ENCODE measurements around the gene CRTAC1.

DNA sequence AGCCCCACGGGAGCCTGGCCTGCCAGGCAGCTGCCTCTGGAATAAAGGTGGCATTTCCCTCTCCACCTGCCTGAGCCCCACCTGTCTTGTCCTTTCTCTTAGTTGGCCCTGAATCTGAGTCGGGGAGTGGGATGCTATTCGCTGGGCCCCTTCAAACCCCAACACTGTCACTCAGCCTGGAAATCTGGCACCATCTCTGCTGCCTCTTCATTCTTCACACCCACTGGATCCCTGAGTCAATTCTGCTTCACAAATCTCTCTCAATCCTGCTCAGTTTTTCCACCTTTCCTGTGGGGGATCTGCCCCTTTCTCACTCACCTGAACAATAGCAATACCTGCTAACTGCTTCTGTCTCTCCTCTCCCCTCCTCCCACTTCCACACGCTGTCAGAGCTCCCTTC is 10.6 kb downstream of the CRTAC1 start:
- no peak for TF ChIP-seq POLR2A (IDR thresholded peaks at IDR 0.05)
- no peak for TF ChIP-seq CTCF (IDR thresholded peaks at IDR 0.05)
- TF ChIP-seq POLR2AphosphoS5 (IDR thresholded peaks at IDR 0.05): no peak

Data from transverse colon (tissue), 4 donors.